GM18519 (cell line): ENCODE data around the gene CRYBA2.

ENCODE experiments used
- ATAC-seq: cut with Tn5 transposase; IDR thresholded peaks from one replicate; pipeline ENCODE4 v1.9.1; 2021; ENCODE audit warnings: mild to moderate bottlenecking, moderate library complexity; ENCODE audit not compliant: unreplicated experiment, low FRiP score

The CRYBA2 gene

GRCh38 chr2:218993345-218994315 is at the start of gene CRYBA2:
Gene CRYBA2, minus strand, starts transcription at chr2:218993422. Its CDS starts 246 bp downstream, at chr2:218993176.
- no peak for ATAC-seq

GRCh38 chr2:219042750-219043149 is 49.5 kb upstream of the CRYBA2 start:
- ATAC-seq, result no peak

- no peak for ATAC-seq
These were observed 48.9 kb upstream of the CRYBA2 start for GRCh38 chr2:219042157-219042556.

GRCh38 chr2:219041252-219041651 is 48.0 kb upstream of the CRYBA2 start, which contains the start of gene CFAP65:
Gene CFAP65, minus strand, starts transcription at chr2:219041516. Its CDS starts 2,468 bp downstream, at chr2:219039048.
- ATAC-seq, result no peak

GRCh38 chr2:219038600-219038999 is 45.4 kb upstream of the CRYBA2 start:
- no peak for ATAC-seq

- no peak for ATAC-seq
These were observed 44.7 kb upstream of the CRYBA2 start for GRCh38 chr2:219037783-219038499.

- no peak for ATAC-seq
These were observed 42.7 kb upstream of the CRYBA2 start for GRCh38 chr2:219035942-219036341.

- no peak for ATAC-seq
These were observed 41.6 kb upstream of the CRYBA2 start for GRCh38 chr2:219034823-219035222.

- no peak for ATAC-seq
These were observed 39.0 kb upstream of the CRYBA2 start for GRCh38 chr2:219032051-219032745.

- ATAC-seq, result no peak
These were observed 38.0 kb upstream of the CRYBA2 start for GRCh38 chr2:219031005-219031738.

- ATAC-seq, result no peak
These were observed 37.1 kb upstream of the CRYBA2 start for GRCh38 chr2:219030177-219030940.

- no peak for ATAC-seq
These were observed 36.6 kb upstream of the CRYBA2 start for GRCh38 chr2:219029829-219030165.

GRCh38 chr2:219028996-219029828 is 36.0 kb upstream of the CRYBA2 start:
- no peak for ATAC-seq

- no peak for ATAC-seq
These were observed 34.9 kb upstream of the CRYBA2 start for GRCh38 chr2:219028141-219028540.

- ATAC-seq, result no peak
These were observed 34.4 kb upstream of the CRYBA2 start for GRCh38 chr2:219027511-219028055.

GRCh38 chr2:219026946-219027345 is 33.7 kb upstream of the CRYBA2 start:
- ATAC-seq, result no peak

- ATAC-seq, result no peak
These were observed 32.7 kb upstream of the CRYBA2 start for GRCh38 chr2:219025637-219026585.
